ENCODE data around the gene KDM3B. TPM values are rescaled to one million over a fixed set of nuclear protein-coding genes. Genes with fewer than 3 reads are reported as not detected.

The KDM3B gene
- polyA plus RNA-seq, 2 donors = 18.7 to 20.7 TPM

DNA sequence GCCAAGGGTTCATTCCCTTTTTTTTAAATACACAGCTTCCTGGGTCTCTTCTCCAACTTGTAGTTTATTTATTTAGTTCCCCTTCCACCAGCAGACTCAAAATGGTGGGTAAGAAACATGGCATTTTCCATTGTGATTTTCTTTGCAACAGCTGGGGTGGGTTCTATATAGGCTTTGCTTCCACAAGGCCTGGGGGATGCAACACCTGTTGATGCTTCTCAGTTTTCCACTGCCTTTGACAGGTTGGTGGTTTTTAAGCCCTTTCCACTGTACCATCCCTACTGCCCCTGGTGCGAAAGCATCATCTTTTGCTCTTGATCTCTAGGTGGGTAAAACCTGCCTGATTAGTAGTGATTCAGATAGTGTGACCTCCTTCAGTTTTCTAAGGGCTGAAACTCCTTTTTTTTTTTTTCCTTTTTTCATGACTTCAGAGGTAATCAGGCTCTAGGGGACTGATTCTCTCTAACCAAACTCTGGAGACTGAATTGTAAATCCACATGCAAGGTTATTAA is 8.5 kb downstream of the KDM3B start:
- Histone ChIP-seq H3K27ac (ENCODE audit: low read depth in 2 of 2, low read length in 1 of 2) (no peak overlapping the region), H3K4me1 (ENCODE audit: control insufficient read depth in 2 of 2, insufficient read depth in 2 of 2, low read length in 1 of 2) (no peaks in the 10 kb centered on the region), H3K27me3 (ENCODE audit: control insufficient read depth in 1 of 2, insufficient read depth in 2 of 2, low read length in 2 of 2) (no peaks in the 10 kb centered on the region), H3K9me3 (ENCODE audit: control insufficient read depth in 2 of 2, insufficient read depth in 1 of 2, low read depth in 1 of 2, low read length in 1 of 2) (no peaks in the 10 kb centered on the region), H3K36me3 (ENCODE audit: control insufficient read depth in 2 of 2, insufficient read depth in 2 of 2, low read length in 1 of 2) (no peaks in the 10 kb centered on the region), H3K4me3 (ENCODE audit: low read depth in 1 of 2, low read length in 2 of 2) (no peak overlapping the region)
- WGBS, 2 donors = 92 to 100% methylated on average over 1 of the region's 1 CpG

GRCh38 chr5:138364576-138364975 is 12.1 kb downstream of the KDM3B start:
- no peaks in the 10 kb centered on the region for H3K27me3 ChIP-seq (ENCODE audit: control insufficient read depth in 1 of 2, insufficient read depth in 2 of 2, low read length in 2 of 2)
- peaks cover 0 to 2% of the 10 kb centered on the region in 2 donors for H3K4me1 ChIP-seq (ENCODE audit: control insufficient read depth in 2 of 2, insufficient read depth in 2 of 2, low read length in 1 of 2)
- no peaks in the 10 kb centered on the region for H3K36me3 ChIP-seq (ENCODE audit: control insufficient read depth in 2 of 2, insufficient read depth in 2 of 2, low read length in 1 of 2)
- H3K27ac ChIP-seq (ENCODE audit: low read depth in 2 of 2, low read length in 1 of 2) = no peak overlapping the region
- no peaks in the 10 kb centered on the region for H3K9me3 ChIP-seq (ENCODE audit: control insufficient read depth in 2 of 2, insufficient read depth in 1 of 2, low read depth in 1 of 2, low read length in 1 of 2)
- WGBS, 2 donors = 91 to 94% methylated on average over 1 of the region's 1 CpG
- H3K4me3 ChIP-seq (ENCODE audit: low read depth in 1 of 2, low read length in 2 of 2) = no peak overlapping the region

GRCh38 chr5:138366632-138367382 is 14.3 kb downstream of the KDM3B start:
- no peaks in the 10 kb centered on the region for H3K9me3 ChIP-seq (ENCODE audit: control insufficient read depth in 2 of 2, insufficient read depth in 1 of 2, low read depth in 1 of 2, low read length in 1 of 2)
- H3K27me3 ChIP-seq (ENCODE audit: control insufficient read depth in 1 of 2, insufficient read depth in 2 of 2, low read length in 2 of 2) = no peaks in the 10 kb centered on the region
- 54 to 61% methylated on average over 4 of the region's 4 CpGs for WGBS, 2 donors
- H3K27ac ChIP-seq (ENCODE audit: low read depth in 2 of 2, low read length in 1 of 2) = no peak overlapping the region
- no peaks in the 10 kb centered on the region for H3K36me3 ChIP-seq (ENCODE audit: control insufficient read depth in 2 of 2, insufficient read depth in 2 of 2, low read length in 1 of 2)
- H3K4me3 ChIP-seq (ENCODE audit: low read depth in 1 of 2, low read length in 2 of 2) = no peak overlapping the region
- peaks cover 0 to 2% of the 10 kb centered on the region in 2 donors for H3K4me1 ChIP-seq (ENCODE audit: control insufficient read depth in 2 of 2, insufficient read depth in 2 of 2, low read length in 1 of 2)

GRCh38 chr5:138369261-138369660 is 16.8 kb downstream of the KDM3B start:
- WGBS, 2 donors = 80 to 83% methylated on average over 5 of the region's 5 CpGs
- Histone ChIP-seq H3K27me3 (ENCODE audit: control insufficient read depth in 1 of 2, insufficient read depth in 2 of 2, low read length in 2 of 2) (no peaks in the 10 kb centered on the region), H3K36me3 (ENCODE audit: control insufficient read depth in 2 of 2, insufficient read depth in 2 of 2, low read length in 1 of 2) (peaks cover 3 to 4% of the 10 kb centered on the region in 2 donors), H3K27ac (ENCODE audit: low read depth in 2 of 2, low read length in 1 of 2) (no peak overlapping the region), H3K9me3 (ENCODE audit: control insufficient read depth in 2 of 2, insufficient read depth in 1 of 2, low read depth in 1 of 2, low read length in 1 of 2) (no peaks in the 10 kb centered on the region), H3K4me3 (ENCODE audit: low read depth in 1 of 2, low read length in 2 of 2) (no peak overlapping the region), H3K4me1 (ENCODE audit: control insufficient read depth in 2 of 2, insufficient read depth in 2 of 2, low read length in 1 of 2) (peaks cover 0 to 4% of the 10 kb centered on the region in 2 donors)

DNA sequence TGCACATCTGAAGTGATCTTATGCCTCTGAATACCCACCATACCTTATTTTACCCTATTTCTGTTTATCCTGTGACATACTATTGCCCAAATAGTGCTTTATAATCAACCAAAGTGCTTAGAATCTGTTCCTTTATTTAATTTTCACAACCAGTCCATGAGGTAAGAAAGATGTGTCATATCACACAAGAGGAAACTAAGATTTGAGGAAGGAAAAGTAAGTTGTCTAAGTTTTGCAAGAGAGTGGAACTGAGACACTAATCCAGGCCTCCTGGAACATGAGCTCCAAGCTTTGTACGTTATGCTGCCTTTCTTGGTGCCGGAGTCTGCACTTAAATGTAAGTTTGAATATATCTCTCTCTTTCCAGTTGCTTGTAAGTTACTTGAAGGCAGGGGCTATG is 17.2 kb downstream of the KDM3B start:
- no peak overlapping the region for H3K4me3 ChIP-seq (ENCODE audit: low read depth in 1 of 2, low read length in 2 of 2)
- peaks cover 3 to 4% of the 10 kb centered on the region in 2 donors for H3K36me3 ChIP-seq (ENCODE audit: control insufficient read depth in 2 of 2, insufficient read depth in 2 of 2, low read length in 1 of 2)
- WGBS, 2 donors = 54 to 79% methylated on average over 2 of the region's 2 CpGs
- H3K4me1 ChIP-seq (ENCODE audit: control insufficient read depth in 2 of 2, insufficient read depth in 2 of 2, low read length in 1 of 2) = peaks cover 0 to 4% of the 10 kb centered on the region in 2 donors
- H3K27ac ChIP-seq (ENCODE audit: low read depth in 2 of 2, low read length in 1 of 2) = no peak overlapping the region
- H3K27me3 ChIP-seq (ENCODE audit: control insufficient read depth in 1 of 2, insufficient read depth in 2 of 2, low read length in 2 of 2) = no peaks in the 10 kb centered on the region
- H3K9me3 ChIP-seq (ENCODE audit: control insufficient read depth in 2 of 2, insufficient read depth in 1 of 2, low read depth in 1 of 2, low read length in 1 of 2) = no peaks in the 10 kb centered on the region

GRCh38 chr5:138370537-138370936 is 18.1 kb downstream of the KDM3B start:
- Histone ChIP-seq H3K36me3 (ENCODE audit: control insufficient read depth in 2 of 2, insufficient read depth in 2 of 2, low read length in 1 of 2) (peaks cover 3 to 4% of the 10 kb centered on the region in 2 donors), H3K27me3 (ENCODE audit: control insufficient read depth in 1 of 2, insufficient read depth in 2 of 2, low read length in 2 of 2) (no peaks in the 10 kb centered on the region), H3K9me3 (ENCODE audit: control insufficient read depth in 2 of 2, insufficient read depth in 1 of 2, low read depth in 1 of 2, low read length in 1 of 2) (no peaks in the 10 kb centered on the region), H3K4me1 (ENCODE audit: control insufficient read depth in 2 of 2, insufficient read depth in 2 of 2, low read length in 1 of 2) (peaks cover 0 to 4% of the 10 kb centered on the region in 2 donors), H3K4me3 (ENCODE audit: low read depth in 1 of 2, low read length in 2 of 2) (no peak overlapping the region), H3K27ac (ENCODE audit: low read depth in 2 of 2, low read length in 1 of 2) (no peak overlapping the region)
- 87 to 90% methylated on average over 3 of the region's 3 CpGs for WGBS, 2 donors

GRCh38 chr5:138371454-138371853 is 19.0 kb downstream of the KDM3B start:
- peaks cover 4 to 9% of the 10 kb centered on the region in 2 donors for H3K36me3 ChIP-seq (ENCODE audit: control insufficient read depth in 2 of 2, insufficient read depth in 2 of 2, low read length in 1 of 2)
- whole genome bisulfite sequencing, 2 donors = 89 to 90% methylated on average over 2 of the region's 2 CpGs
- peaks cover 0 to 4% of the 10 kb centered on the region in 2 donors for H3K4me1 ChIP-seq (ENCODE audit: control insufficient read depth in 2 of 2, insufficient read depth in 2 of 2, low read length in 1 of 2)
- H3K27me3 ChIP-seq (ENCODE audit: control insufficient read depth in 1 of 2, insufficient read depth in 2 of 2, low read length in 2 of 2) = no peaks in the 10 kb centered on the region
- no peak overlapping the region for H3K4me3 ChIP-seq (ENCODE audit: low read depth in 1 of 2, low read length in 2 of 2)
- H3K27ac ChIP-seq (ENCODE audit: low read depth in 2 of 2, low read length in 1 of 2) = no peak overlapping the region
- H3K9me3 ChIP-seq (ENCODE audit: control insufficient read depth in 2 of 2, insufficient read depth in 1 of 2, low read depth in 1 of 2, low read length in 1 of 2) = no peaks in the 10 kb centered on the region

DNA sequence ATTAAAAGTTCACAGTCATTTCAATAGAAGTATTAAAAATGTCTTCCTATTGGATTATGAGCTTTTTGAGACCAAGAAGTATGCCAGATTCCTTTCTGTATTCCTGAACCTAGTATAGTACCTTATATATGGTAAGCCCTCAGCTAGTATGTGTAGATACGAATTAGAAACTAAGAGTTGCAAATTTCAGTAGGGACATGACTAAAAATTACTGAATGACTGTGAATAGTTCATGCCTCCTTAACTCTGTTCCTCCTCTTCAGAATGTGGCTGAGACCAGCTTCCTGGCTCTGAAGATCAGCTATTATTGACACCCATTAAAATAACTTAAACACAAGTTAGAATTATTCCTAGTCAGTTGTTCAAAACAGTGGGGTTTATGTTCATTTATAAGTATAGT is 19.7 kb downstream of the KDM3B start:
- no peaks in the 10 kb centered on the region for H3K9me3 ChIP-seq (ENCODE audit: control insufficient read depth in 2 of 2, insufficient read depth in 1 of 2, low read depth in 1 of 2, low read length in 1 of 2)
- peaks cover 4 to 10% of the 10 kb centered on the region in 2 donors for H3K36me3 ChIP-seq (ENCODE audit: control insufficient read depth in 2 of 2, insufficient read depth in 2 of 2, low read length in 1 of 2)
- H3K4me3 ChIP-seq (ENCODE audit: low read depth in 1 of 2, low read length in 2 of 2) = no peak overlapping the region
- H3K27me3 ChIP-seq (ENCODE audit: control insufficient read depth in 1 of 2, insufficient read depth in 2 of 2, low read length in 2 of 2) = no peaks in the 10 kb centered on the region
- no peak overlapping the region for H3K27ac ChIP-seq (ENCODE audit: low read depth in 2 of 2, low read length in 1 of 2)
- WGBS, 2 donors = 71% methylated on average over 1 of the region's 1 CpG
- H3K4me1 ChIP-seq (ENCODE audit: control insufficient read depth in 2 of 2, insufficient read depth in 2 of 2, low read length in 1 of 2) = peaks cover 0 to 4% of the 10 kb centered on the region in 2 donors

GRCh38 chr5:138372653-138373052 is 20.2 kb downstream of the KDM3B start:
- peaks cover 4 to 10% of the 10 kb centered on the region in 2 donors for H3K36me3 ChIP-seq (ENCODE audit: control insufficient read depth in 2 of 2, insufficient read depth in 2 of 2, low read length in 1 of 2)
- WGBS, 2 donors = 72 to 74% methylated on average over 5 of the region's 5 CpGs
- H3K4me1 ChIP-seq (ENCODE audit: control insufficient read depth in 2 of 2, insufficient read depth in 2 of 2, low read length in 1 of 2) = peaks cover 0 to 4% of the 10 kb centered on the region in 2 donors
- H3K27ac ChIP-seq (ENCODE audit: low read depth in 2 of 2, low read length in 1 of 2) = no peak overlapping the region
- no peak overlapping the region for H3K4me3 ChIP-seq (ENCODE audit: low read depth in 1 of 2, low read length in 2 of 2)
- no peaks in the 10 kb centered on the region for H3K9me3 ChIP-seq (ENCODE audit: control insufficient read depth in 2 of 2, insufficient read depth in 1 of 2, low read depth in 1 of 2, low read length in 1 of 2)
- no peaks in the 10 kb centered on the region for H3K27me3 ChIP-seq (ENCODE audit: control insufficient read depth in 1 of 2, insufficient read depth in 2 of 2, low read length in 2 of 2)

GRCh38 chr5:138382347-138382746 is 29.9 kb downstream of the KDM3B start:
- WGBS, 2 donors = 89 to 96% methylated on average over 8 of the region's 8 CpGs
- Histone ChIP-seq H3K27ac (ENCODE audit: low read depth in 2 of 2, low read length in 1 of 2) (no peak overlapping the region), H3K9me3 (ENCODE audit: control insufficient read depth in 2 of 2, insufficient read depth in 1 of 2, low read depth in 1 of 2, low read length in 1 of 2) (no peaks in the 10 kb centered on the region), H3K36me3 (ENCODE audit: control insufficient read depth in 2 of 2, insufficient read depth in 2 of 2, low read length in 1 of 2) (peaks cover 3 to 16% of the 10 kb centered on the region in 2 donors), H3K4me1 (ENCODE audit: control insufficient read depth in 2 of 2, insufficient read depth in 2 of 2, low read length in 1 of 2) (no peaks in the 10 kb centered on the region), H3K27me3 (ENCODE audit: control insufficient read depth in 1 of 2, insufficient read depth in 2 of 2, low read length in 2 of 2) (no peaks in the 10 kb centered on the region), H3K4me3 (ENCODE audit: low read depth in 1 of 2, low read length in 2 of 2) (no peak overlapping the region)
